Stimulated activated CD8-positive, alpha-beta memory T cell treated with anti-CD3 and anti-CD28 coated beads, Interleukin-7, amount 100 ng/mL, for 4 hours (primary cell): Measurements from ENCODE around the gene TNFAIP8L2.
A peak's percentile ranks its signal among the peaks of the same experiment; 100 is the strongest.
"Not testable (repeated sequence)": the region's sequence is repeated elsewhere in the genome, so short reads cannot be mapped to it uniquely, and the experiment has no call there.

Source experiments
- DNase-seq, 2 donors: peaks; one replicate each; pipeline ENCODE4 v3.0.0-alpha.2; 2020; ENCODE audit warnings: low read depth in 2 of 2

The TNFAIP8L2 gene

GRCh38 chr1:151189637-151190445 is 33.4 kb downstream of the TNFAIP8L2 start, which contains the start of gene VPS72:
TSS of gene VPS72 (minus strand) at chr1:151190197. CDS start at chr1:151190121, 76 bp downstream.
- DNase-seq, result peak; percentile 79 to 80

GRCh38 chr1:151192047-151192446 is 35.6 kb downstream of the TNFAIP8L2 start:
- DNase-seq, result no peak

GRCh38 chr1:151193304-151193703 is 36.9 kb downstream of the TNFAIP8L2 start:
- no peak for DNase-seq

DNA sequence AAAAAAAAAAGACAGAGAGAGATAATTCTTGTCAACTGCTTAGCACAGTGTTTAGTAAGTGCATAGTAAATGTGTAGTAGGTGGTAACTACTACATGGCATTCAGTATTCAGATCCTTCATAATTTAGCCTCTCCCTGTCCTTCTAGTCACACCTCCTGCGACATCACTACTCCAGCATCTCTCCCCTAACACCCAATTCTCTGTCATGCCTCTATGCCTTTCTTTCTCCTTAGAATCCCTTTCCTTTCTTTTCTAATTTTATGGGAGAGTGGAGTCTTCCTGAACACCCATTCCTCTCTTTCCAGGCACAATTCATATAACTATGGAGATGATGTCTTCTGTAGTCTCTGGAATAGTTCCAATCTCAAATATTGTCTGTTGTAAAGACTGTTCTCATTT is 37.4 kb downstream of the TNFAIP8L2 start:
- DNase-seq, result no peak

DNA sequence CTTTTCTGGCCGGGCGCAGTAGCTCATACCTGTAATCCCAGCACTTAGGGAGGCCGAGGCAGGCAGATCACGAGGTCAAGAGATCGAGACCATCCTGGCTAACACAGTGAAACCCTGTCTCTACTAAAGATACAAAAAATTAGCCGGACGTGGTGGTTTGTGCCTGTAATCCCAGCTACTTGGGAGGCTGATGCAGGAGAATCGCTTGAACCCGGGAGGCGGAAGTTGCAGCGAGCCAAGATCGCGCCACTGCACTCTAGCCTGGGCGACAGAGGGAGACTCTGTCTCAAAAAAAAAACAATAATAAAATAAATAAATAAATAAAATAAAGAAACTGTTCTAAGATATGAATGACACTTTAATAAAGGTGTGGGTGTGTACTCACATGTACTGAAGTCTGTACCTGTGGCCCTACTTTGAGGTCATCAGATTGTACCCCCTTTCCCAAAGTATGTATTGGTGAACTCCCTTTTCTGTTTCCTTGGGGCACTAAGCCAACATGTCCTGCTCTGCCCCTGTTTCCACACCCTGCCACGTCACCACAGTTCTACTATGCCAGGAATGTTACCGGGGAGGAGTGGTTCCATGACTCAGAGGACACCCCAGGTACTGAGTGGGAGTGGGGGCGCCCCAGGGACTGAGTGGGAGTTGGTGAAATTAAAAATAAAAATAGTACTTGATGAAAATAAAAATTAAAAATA is 38.6 kb downstream of the TNFAIP8L2 start:
- not testable (repeated sequence) for DNase-seq

DNA sequence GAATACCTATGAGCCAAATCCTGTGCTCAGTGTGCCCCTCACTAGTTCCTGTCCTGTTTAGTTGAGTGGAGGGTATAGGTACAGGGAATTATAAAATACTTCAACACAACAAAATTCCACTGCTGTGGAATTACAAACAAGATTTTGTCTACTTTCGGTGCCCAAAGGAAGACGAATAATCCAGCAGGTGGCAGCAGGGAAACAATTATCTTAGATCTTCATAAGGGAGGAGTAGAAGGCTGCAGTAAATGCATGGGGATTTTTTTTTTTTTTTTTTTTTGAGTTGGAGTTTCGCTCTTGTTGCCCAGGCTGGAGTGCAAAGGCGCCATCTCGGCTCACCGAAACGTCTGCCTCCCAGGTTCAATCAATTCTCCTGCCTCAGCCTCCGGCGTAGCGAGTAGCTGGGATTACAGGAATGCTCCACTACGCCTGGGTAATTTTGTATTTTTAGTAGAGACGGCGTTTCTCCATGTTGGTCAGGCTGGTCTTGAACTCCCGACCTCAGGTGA is 39.9 kb downstream of the TNFAIP8L2 start:
- DNase-seq, result peak; percentile 5 to 21

DNA sequence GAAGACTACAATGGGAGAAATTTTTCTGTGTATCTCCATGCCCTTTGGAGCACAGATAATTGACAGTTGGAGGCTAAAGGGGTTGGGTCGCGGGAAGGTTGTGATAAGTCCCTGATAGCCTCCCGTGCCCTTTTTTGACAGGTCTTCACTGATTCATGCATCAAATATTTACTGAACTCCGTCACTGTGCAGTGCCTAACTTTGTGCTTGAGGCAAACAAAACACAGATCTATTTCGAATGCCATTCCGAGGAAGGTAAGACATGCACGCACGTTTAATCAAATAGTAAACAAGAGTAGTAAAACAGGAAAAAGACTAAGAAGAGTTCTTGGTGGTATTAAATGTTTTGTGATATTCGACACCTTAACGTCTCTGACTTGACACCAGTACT is 41.4 kb downstream of the TNFAIP8L2 start:
- no peak for DNase-seq

GRCh38 chr1:151198254-151199127 is 42.0 kb downstream of the TNFAIP8L2 start, which contains the start of gene PIP5K1A:
TSS of gene PIP5K1A (plus strand) at chr1:151198552. CDS start at chr1:151198997, 445 bp downstream.
- DNase-seq, result peak; percentile 97 to 98

DNA sequence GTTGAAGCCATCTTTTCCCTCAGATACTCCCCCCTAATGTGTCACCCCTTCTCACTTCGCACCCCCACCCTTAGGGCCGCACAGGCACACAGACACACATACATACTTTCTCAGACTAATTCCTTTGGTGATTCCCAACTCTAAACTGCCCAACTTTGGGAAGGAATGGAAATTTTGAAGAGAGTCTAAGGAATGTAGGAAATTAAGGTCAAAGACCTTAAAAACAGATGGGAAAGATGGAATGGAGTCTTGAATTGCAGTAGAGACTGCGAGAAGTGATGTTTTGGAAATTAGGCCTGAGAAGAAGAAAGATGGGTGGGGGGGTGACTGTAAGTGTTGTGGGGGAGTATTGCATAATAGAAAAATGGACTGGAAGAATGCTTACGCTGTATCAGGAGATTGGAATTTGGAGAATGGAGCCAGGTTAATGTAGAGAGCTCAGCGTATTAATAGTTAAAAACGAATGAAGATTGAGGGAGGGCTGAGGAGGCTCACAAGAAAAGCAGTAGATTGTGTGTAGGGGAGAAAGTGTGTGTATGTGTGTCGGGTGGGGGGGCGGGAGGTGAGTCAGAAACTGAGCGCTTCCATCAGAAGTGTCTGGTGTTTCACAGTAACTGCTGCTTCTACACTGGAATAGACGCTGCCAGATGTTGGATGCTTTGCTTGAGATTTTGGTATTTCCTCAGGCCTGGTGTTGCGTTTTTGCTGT is 43.6 kb downstream of the TNFAIP8L2 start:
- peak in 1 of 2 donors; percentile 9 for DNase-seq

- DNase-seq, result not testable (repeated sequence)
Observed at GRCh38 chr1:151205381-151205965, 49.0 kb downstream of the TNFAIP8L2 start.
